DMS114 treated with DMSO at 0.1 percent for 48 hours (cell line): ENCODE data around the gene CDADC1.
"Not testable (repeated sequence)": the region's sequence is repeated elsewhere in the genome, so short reads cannot be mapped to it uniquely, and the experiment has no call there.

ENCODE experiments used
- DNase-seq: peaks from one replicate; lab custom pipeline; 2025; ENCODE audit not compliant: unreplicated experiment; lab: John Stamatoyannopoulos, UW

CDADC1 gene

DNA sequence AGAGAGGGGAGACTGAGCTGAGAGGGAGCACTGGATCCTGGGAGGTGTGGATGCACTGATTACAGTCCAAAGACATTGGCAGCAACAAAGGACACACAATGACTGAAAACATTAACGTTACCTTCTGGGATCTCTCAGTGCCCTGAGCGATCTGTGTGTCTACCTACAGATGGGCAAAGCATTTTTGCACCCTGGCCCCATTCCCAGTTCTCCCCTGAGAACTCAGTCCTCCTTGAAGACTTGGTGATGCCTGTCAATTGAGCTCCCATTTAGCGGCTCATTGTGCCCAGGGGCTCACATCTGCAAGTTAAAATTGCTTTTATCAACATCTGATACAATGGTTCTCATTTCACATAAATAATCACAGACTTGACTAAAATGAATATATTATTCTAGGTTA is 62.5 kb downstream of the CDADC1 start:
- DNase-seq = no peak

DNA sequence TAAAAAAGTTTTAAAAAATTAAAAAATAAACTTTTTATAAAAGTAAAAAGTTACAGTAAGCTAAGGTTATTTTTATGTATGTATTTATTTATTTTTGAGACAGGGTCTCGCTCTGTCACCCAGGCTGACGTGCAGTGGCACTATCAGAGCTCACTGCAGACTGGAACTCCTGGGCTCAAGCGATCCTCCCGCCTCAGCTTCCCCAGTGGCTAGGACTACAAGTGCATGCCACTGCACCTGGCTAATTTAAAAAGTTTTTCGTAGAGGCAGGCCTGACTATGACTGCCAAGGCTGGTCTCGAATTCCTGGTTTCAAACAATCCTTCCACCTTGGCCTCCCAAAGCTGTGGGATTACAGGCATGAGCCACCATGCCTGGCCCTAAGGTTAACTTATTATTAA is 64.1 kb downstream of the CDADC1 start:
- no peak for DNase-seq

DNA sequence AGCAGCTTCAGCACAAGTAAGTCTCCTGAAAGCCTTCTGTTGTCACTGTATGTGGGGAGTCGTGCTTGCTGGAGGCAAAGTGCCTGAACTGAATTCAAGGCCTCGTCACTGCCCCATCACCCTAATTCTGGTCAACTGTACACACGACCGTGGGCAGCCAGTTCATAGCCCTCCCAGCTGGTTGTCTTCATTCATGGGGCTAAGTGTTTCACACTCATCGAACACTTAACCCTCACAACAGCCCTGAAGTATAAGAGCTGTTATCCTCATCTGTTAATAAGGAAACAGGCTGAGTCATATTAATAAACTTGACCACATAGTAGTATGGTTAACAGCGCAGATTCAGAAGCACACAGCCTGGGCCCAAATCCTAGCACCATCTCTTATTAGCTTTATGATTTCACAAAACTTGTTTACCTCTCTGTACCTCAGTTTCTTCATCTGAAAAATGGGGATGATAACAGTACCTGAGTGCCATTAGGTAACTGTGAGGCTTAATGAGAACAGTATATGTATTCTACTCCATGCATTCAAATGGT is 66.7 kb downstream of the CDADC1 start:
- no peak for DNase-seq

DNA sequence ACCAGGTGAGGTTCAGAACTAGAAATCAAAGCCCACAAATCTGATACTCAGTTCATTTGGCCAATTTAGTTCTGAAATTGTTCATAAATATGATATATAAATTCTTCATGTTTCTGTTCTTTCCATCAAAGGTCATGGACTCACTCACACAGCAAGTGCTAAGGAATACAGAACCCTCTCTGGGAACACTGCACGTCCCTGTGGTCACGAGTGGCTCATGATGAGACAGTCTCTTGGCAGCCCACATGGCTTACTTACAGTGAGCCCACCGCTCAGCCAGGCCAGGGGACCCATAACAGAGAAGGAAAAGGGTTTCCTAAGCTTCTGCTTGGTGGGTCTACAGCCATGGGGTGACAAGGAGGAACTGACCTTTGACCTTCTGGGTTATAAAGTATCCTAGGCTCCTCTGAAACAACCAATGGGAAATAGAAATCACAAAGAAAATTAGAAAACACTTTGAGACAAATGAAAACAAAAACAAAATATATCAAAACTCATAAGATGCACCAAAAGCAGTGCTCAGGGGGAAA is 67.4 kb downstream of the CDADC1 start:
- no peak for DNase-seq

- DNase-seq = no peak
Measured at GRCh38 chr13:49315756-49316482, 68.2 kb downstream of the CDADC1 start.

GRCh38 chr13:49319551-49319950 is 71.8 kb downstream of the CDADC1 start:
- DNase-seq = no peak

DNA sequence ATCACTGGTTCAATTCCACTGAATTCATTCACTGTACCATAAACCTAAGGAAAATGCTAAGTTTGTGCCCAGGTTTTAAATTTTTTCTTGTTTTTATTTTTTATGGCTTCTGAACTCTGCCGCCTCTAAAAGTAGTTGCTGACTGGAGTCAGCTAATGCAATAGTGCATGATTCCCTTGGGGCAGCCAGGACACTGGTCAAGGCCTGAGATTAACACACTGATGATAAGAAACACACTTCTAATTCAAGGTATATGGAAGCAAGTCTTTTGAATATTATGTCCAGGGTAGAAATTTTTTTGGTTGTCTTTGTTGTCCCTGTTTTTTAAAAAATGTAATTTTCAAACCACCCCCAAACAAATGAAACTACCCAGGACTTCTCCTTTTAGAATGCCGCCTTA is 72.2 kb downstream of the CDADC1 start:
- DNase-seq = no peak

DNA sequence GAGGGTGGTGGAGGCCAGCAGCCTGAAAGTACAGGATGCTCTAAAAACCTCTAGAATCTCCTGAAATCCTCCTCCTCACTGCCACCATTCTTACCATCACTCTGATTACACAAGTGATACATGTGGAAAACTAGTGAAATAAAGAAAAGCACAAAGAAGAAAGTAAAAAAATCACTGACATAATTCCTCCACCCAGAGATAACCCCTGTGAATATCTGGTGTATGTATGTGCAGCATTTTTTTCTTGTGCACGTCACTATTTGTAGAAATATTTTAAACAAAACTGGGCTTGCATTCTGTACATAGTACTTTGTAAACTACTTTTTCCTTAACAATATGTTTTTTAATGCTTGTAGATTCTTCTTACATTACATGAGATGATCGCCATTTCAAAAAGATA is 73.2 kb downstream of the CDADC1 start:
- DNase-seq = no peak

DNA sequence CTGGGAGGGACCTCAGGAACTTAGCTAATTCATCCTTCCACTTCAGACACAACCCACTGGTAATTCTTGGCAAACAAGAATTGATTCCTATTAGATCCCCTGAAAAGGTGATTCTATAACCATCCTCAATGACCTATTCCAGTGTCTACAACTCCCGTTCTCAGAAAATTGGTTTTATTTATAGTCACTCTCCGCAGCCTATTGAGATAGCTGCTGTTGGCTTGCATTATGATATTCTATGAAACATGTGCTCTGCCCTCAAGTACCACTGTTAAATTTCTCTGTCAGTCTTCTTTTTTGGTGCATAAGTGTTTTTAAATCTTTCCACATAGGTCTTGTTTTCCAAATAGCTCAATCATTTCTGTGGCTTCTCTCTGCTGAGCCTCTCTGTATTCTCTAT is 75.0 kb downstream of the CDADC1 start:
- DNase-seq = no peak

DNA sequence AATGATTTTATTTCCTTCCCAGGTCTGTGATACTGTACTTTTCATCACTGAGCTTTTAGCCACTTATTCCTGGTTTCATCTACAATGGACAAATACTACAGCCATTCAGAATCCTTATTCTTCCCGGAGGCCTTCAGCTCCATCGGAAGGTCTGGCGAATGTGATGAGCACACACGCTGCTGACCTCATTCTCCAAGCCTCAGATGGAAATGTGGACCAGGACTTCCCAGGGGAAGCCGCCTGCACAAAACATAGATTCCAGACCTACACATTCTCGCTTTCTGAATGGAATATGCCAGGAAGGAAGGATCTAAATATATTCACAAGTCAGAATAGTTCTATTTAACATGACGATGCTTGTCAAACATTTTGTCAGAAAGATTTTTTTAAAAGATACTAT is 75.6 kb downstream of the CDADC1 start:
- no peak for DNase-seq

GRCh38 chr13:49326222-49326917 is 78.6 kb downstream of the CDADC1 start:
- DNase-seq = no peak

GRCh38 chr13:49327145-49327544 is 79.4 kb downstream of the CDADC1 start:
- DNase-seq = not testable (repeated sequence)

GRCh38 chr13:49329831-49330545 is 82.3 kb downstream of the CDADC1 start:
- no peak for DNase-seq

- no peak for DNase-seq
Measured at GRCh38 chr13:49330546-49330864, 82.8 kb downstream of the CDADC1 start.

DNA sequence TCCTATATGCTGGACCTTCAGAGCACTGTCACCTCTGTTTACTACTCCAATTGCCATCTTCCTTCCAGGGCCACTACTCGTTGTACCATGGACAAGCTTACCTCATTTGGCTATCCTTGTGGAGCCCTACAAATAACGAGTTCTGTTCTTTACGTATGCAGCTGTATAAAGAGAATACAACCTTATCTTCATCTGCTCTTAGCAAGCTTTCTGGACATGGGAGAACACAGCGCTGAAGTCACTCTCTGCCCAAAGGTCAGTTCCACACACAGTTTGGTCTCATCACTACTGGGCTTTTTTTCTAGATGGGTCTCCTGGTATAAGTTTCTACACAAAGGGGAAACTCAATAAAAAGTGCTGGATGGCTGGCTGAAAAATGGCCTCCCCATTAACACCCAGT is 88.9 kb downstream of the CDADC1 start:
- DNase-seq = no peak

GRCh38 chr13:49340161-49340560 is 92.4 kb downstream of the CDADC1 start:
- no peak for DNase-seq

DNA sequence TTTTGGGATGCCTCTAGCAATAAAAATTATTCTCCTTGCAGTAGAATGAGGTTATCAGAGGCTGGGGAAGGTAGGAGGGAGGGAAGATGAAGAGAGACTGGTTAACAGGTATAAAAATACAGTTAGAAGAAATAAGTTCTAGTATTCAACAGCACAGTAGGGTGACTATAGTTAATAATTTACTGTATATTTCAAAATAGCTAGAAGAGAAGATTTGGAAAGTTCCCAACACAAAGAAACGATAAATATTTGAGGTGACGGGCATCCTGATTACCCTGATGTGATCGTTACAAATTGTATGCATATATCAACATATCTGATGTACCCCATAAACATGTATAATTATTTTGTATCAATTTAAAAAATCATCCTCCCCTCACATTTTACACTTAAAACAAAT is 93.8 kb downstream of the CDADC1 start:
- DNase-seq = no peak

- no peak for DNase-seq
Measured at GRCh38 chr13:49341941-49342340, 94.2 kb downstream of the CDADC1 start.

DNA sequence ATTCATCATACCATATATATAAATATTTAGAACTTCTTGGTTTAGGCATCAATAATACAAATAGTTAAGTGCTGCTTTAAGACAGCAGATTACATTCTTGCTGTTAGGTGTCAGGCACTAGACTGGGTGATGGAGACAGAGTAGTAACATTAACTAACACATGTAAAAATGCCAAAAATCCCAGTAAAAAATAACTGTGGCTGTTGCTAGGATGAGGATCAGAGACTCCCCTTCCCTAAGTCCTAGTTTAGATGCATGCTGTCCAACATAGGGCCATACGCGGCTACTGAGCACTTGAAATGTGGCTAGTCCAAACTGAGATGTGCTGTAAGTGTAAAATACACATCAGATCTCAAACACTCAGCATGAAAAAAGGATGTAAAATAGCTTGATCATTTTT is 94.7 kb downstream of the CDADC1 start:
- DNase-seq = no peak
